NOMO-1 (cell line): Measurements from ENCODE around the gene LMBRD1.
A peak's percentile ranks its signal among the peaks of the same experiment; 100 is the strongest.
"Not testable (repeated sequence)": the region's sequence is repeated elsewhere in the genome, so short reads cannot be mapped to it uniquely, and the experiment has no call there.

Experiments used
- DNase-seq, 2 experiments: peaks; one replicate each; lab custom pipeline; 2025; ENCODE audit not compliant: unreplicated experiment in 2 of 2; lab: John Stamatoyannopoulos, UW

Gene LMBRD1

GRCh38 chr6:69801225-69801624 is 4.4 kb upstream of the LMBRD1 start:
- DNase-seq: no peak

- DNase-seq: not testable (repeated sequence)
Observed at GRCh38 chr6:69798796-69799195, 2.0 kb upstream of the LMBRD1 start.

GRCh38 chr6:69796073-69796641 is 653 bp downstream of the LMBRD1 start:
- DNase-seq: peak in 1 of 2 experiments; percentile 29

GRCh38 chr6:69795469-69796072 is 1.2 kb downstream of the LMBRD1 start:
- peak in 1 of 2 experiments; percentile 66 for DNase-seq

GRCh38 chr6:69792292-69792691 is 4.5 kb downstream of the LMBRD1 start:
- DNase-seq: no peak

- no peak for DNase-seq
Observed at GRCh38 chr6:69791065-69791471, 5.7 kb downstream of the LMBRD1 start.

GRCh38 chr6:69790629-69791028 is 6.2 kb downstream of the LMBRD1 start:
- no peak for DNase-seq

- DNase-seq: peak; percentile 13 to 66
Observed at GRCh38 chr6:69789578-69789977, 7.2 kb downstream of the LMBRD1 start.

- DNase-seq: not testable (repeated sequence)
Observed at GRCh38 chr6:69787436-69787835, 9.4 kb downstream of the LMBRD1 start.

- no peak for DNase-seq
Observed at GRCh38 chr6:69785697-69786096, 11.1 kb downstream of the LMBRD1 start.

GRCh38 chr6:69784595-69785377 is 12.0 kb downstream of the LMBRD1 start:
- no peak for DNase-seq

- DNase-seq: no peak
Observed at GRCh38 chr6:69783108-69783507, 13.7 kb downstream of the LMBRD1 start.

GRCh38 chr6:69780585-69781178 is 16.1 kb downstream of the LMBRD1 start:
- no peak for DNase-seq

GRCh38 chr6:69775941-69776340 is 20.9 kb downstream of the LMBRD1 start:
- no peak for DNase-seq

GRCh38 chr6:69775585-69775849 is 21.3 kb downstream of the LMBRD1 start:
- DNase-seq: no peak

GRCh38 chr6:69774740-69775584 is 21.8 kb downstream of the LMBRD1 start:
- DNase-seq: no peak

GRCh38 chr6:69771158-69771906 is 25.5 kb downstream of the LMBRD1 start:
- DNase-seq: no peak

- DNase-seq: no peak
Observed at GRCh38 chr6:69768664-69769063, 28.1 kb downstream of the LMBRD1 start.

GRCh38 chr6:69763763-69764162 is 33.0 kb downstream of the LMBRD1 start:
- no peak for DNase-seq

GRCh38 chr6:69761853-69762252 is 35.0 kb downstream of the LMBRD1 start:
- DNase-seq: no peak
